GM12878 (cell line): Measurements from ENCODE around the gene CEP128. TPM values are rescaled to one million over a fixed set of nuclear protein-coding genes. Genes with fewer than 3 reads are reported as not detected.

Source experiments
- ATAC-seq: fragments of 200-7000 bp; cut with Tn5 transposase; 3 replicates; pipeline ENCODE4 v1.9.1; 2020; ENCODE audit warnings: mild to moderate bottlenecking, moderate library complexity
- BruUV-seq: library from RNA; stranded (reverse); fragments of 400-500 nt; replicated peaks from 2 replicates; lab custom pipeline; 2021; lab: Mats Ljungman, UMichigan
- CTCF ChIA-PET: fragments of 300-600 bp; sonication (Branson Sonifier 250); formaldehyde crosslinking; extraction: SDS; loops from one replicate; lab custom pipeline; 2021; ENCODE audit warnings: inconsistent platforms; lab: Yijun Ruan, JAX
- POLR2A ChIA-PET: fragments of 350-600 bp; formaldehyde crosslinking; extraction: SDS; loops from one replicate; lab custom pipeline; 2021; ENCODE audit warnings: inconsistent platforms; lab: Charles Lee
- RAD21 ChIA-PET: fragments of 300-600 bp; sonication (Branson Sonifier 250); formaldehyde crosslinking; loops from one replicate; lab custom pipeline; 2023; ENCODE audit warnings: antibody characterized with exemption; ENCODE audit not compliant: unreplicated experiment; lab: Charles Lee
- SMC1A ChIA-PET: fragments of 300-600 bp; sonication (Branson Sonifier 250); formaldehyde crosslinking; loops from one replicate; lab custom pipeline; 2023; ENCODE audit not compliant: unreplicated experiment, uncharacterized antibody; lab: Charles Lee
- DNase-seq: peaks from one replicate; pipeline ENCODE4 v3.0.0-alpha.2; 2011; ENCODE audit warnings: low read depth, low spot score
- FAIRE-seq: peaks from 3 replicates; lab custom pipeline; 2011; peaks lifted over from hg19 to GRCh38; lab: Jason Lieb, UNC
- H2AFZ ChIP-seq: 2 replicates; pipeline ENCODE4 v1.6.0; 2011; ENCODE audit warnings: low read depth, low read length, control low read depth; ENCODE audit not compliant: control insufficient read depth
- H3K27ac ChIP-seq: 2 replicates; pipeline ENCODE4 v1.5.1; 2011; ENCODE audit warnings: control low read depth; ENCODE audit not compliant: control insufficient read depth, insufficient read depth
- H3K27me3 ChIP-seq, 2 experiments: replicated peaks in 1 of 2; 2 replicates each; pipeline versions ENCODE4 v1.6.0 to v1.6.1; 2011; ENCODE audit warnings: low read length in 1 of 2; ENCODE audit not compliant: control insufficient read depth in 2 of 2, insufficient read depth in 2 of 2
- H3K36me3 ChIP-seq, 2 experiments: 2 replicates each; pipeline ENCODE4 v1.5.1; 2011; ENCODE audit warnings: low read length in 1 of 2; ENCODE audit not compliant: control insufficient read depth in 2 of 2, insufficient read depth in 2 of 2
- H3K4me1 ChIP-seq: 2 replicates; pipeline ENCODE4 v1.6.1; 2011; ENCODE audit warnings: mild to moderate bottlenecking, low read length, moderate library complexity, mixed read lengths; ENCODE audit not compliant: control insufficient read depth, insufficient read depth
- H3K4me2 ChIP-seq: 2 replicates; pipeline ENCODE4 v1.6.0; 2011; ENCODE audit warnings: control low read depth; ENCODE audit not compliant: control insufficient read depth, insufficient read depth
- H3K4me3 ChIP-seq: fragments of 200-600 bp; sonication (generic); 2 replicates; pipeline ENCODE4 v1.5.1; 2016
- H3K79me2 ChIP-seq: 2 replicates; pipeline ENCODE4 v1.6.0; 2011; ENCODE audit warnings: low read length; ENCODE audit not compliant: control insufficient read depth, insufficient read depth
- H3K9ac ChIP-seq: 2 replicates; pipeline ENCODE4 v1.8.0; 2011; ENCODE audit warnings: low read length, control low read depth, mixed read lengths; ENCODE audit not compliant: control insufficient read depth, insufficient read depth
- H3K9me3 ChIP-seq: replicated peaks from 3 replicates; pipeline ENCODE4 v1.5.1; 2011; ENCODE audit warnings: mild to moderate bottlenecking, low read length; ENCODE audit not compliant: control insufficient read depth, insufficient read depth
- H4K20me1 ChIP-seq: 2 replicates; pipeline ENCODE4 v1.6.0; 2011; ENCODE audit not compliant: control insufficient read depth, insufficient read depth
- BCL11A ChIP-seq: IDR thresholded peaks from 2 replicates; pipeline ENCODE4 v1.6.1; 2011; ENCODE audit warnings: low read depth, low read length
- EZH2 ChIP-seq: IDR thresholded peaks from 2 replicates; pipeline ENCODE4 v1.6.1; 2012; ENCODE audit warnings: low read depth, mild to moderate bottlenecking, control low read depth, inconsistent platforms, low read length, borderline replicate concordance; ENCODE audit not compliant: control insufficient read depth
- KAT2A ChIP-seq: conservative IDR thresholded peaks from 2 replicates; pipeline ENCODE4 v1.6.1; 2011; ENCODE audit warnings: low read depth, low read length; ENCODE audit not compliant: control insufficient read depth
- NR2C2 ChIP-seq: IDR thresholded peaks from 2 replicates; pipeline ENCODE4 v1.6.1; 2011; ENCODE audit warnings: borderline replicate concordance, low read depth; ENCODE audit not compliant: control insufficient read depth, insufficient read length
- POLR2A ChIP-seq: IDR thresholded peaks from 2 replicates; pipeline ENCODE4 v1.6.1; 2011; ENCODE audit warnings: low read depth, mild to moderate bottlenecking, low read length
- RUNX3 ChIP-seq: IDR thresholded peaks from 2 replicates; pipeline ENCODE4 v1.6.1; 2012; ENCODE audit warnings: low read length, inconsistent platforms
- ZBED1 ChIP-seq: IDR thresholded peaks from 2 replicates; pipeline ENCODE4 v1.6.1; 2016; ENCODE audit warnings: borderline replicate concordance
- WGBS: methylation state at CpG from one replicate; pipeline ENCODE4 v1.1.6; 2016; ENCODE audit warnings: low lambda C conversion rate; ENCODE audit not compliant: insufficient replicate concordance, insufficient coverage; ENCODE audit errors: missing lambda C conversion rate; 5-methylcytosine and 5-hydroxymethylcytosine counted together
- in situ Hi-C: fragments of 300-500 bp; cut with MboI; formaldehyde crosslinking; loops from 9 replicates; pipeline ENCODE4 v1.14.3; 2018; ENCODE audit warnings: mixed read lengths
- intact Hi-C: fragments of 100-400 bp; cut with micrococcal nuclease; formaldehyde crosslinking; loops from one replicate; pipeline ENCODE4 v1.14.2; 2022; ENCODE audit not compliant: unreplicated experiment
- polyA plus RNA-seq, 11 experiments: library from polyadenylated mRNA; depleted of rRNA in 4 of 11; unstranded in 6 of 11; stranded (reverse) in 5 of 11; fragments of >200 nt; fragmentation: Nextera tagmentation in 4 of 11; fragmentation: Illumina TruSeq in 1 of 11; extraction: Ambion mirVana in 4 of 11; extraction: Trizol in 1 of 11; gene quantifications; 1 replicate in 1 of 11; 2 replicates in 10 of 11; pipeline versions ENCODE4 v1.2.1 to v1.2.3, GENCODE V29; 2011 to 2016; ENCODE audit warnings: inconsistent platforms in 2 of 11, missing spikeins in 2 of 11, low read depth in 1 of 11
- total RNA-seq, 4 experiments: library from RNA; depleted of rRNA in 3 of 4; stranded (reverse); fragments of >200 nt in 3 of 4; fragmentation: Illumina TruSeq in 1 of 4; extraction: Trizol in 1 of 4; gene quantifications; 2 replicates each; pipeline versions ENCODE4 v1.2.1 to v1.2.3, GENCODE V29; 2013 to 2021
- TF ChIP-seq, protein P1 (sequence below), 3 experiments: IDR thresholded peaks in 2 of 3; conservative IDR thresholded peaks in 1 of 3; 2 replicates each; pipeline ENCODE4 v1.5.1; 2011; ENCODE audit warnings: low read depth in 3 of 3, low read length in 3 of 3, mild to moderate bottlenecking in 3 of 3, control low read depth in 2 of 3, moderate library complexity in 2 of 3, inconsistent platforms in 1 of 3, mixed read lengths in 1 of 3; ENCODE audit not compliant: control insufficient read depth in 2 of 3, insufficient read depth in 1 of 3; ENCODE audit errors: extremely low read depth in 1 of 3

Gene CEP128
- total and polyA plus RNA-seq, 10 of the 15 experiments (the other 5 are each of a cell fraction or from before 2014, with no cell fraction given): 1.1 to 6.7 (median 3.4) TPM

DNA sequence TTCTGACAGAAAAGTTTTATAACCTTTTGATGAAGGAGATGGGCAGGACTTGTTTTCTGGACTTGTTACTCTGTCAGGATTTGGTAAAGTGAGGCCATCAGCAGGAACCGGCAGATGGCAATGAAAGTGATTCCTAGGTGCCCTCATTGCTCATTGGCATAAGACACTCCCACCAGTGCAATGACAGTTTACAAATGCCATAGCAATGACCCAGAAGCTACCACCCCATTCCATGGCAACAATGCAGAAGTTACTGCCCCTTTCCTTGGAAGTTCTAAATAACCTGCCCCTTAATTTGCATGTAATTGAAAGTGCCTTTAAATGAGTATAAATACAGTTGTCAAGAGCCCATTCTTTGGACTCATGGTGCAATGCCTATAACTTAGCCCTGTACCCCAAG, 222.6 kb downstream of the CEP128 start:
- in situ Hi-C loops: no loop called here
- no peaks in the 10 kb centered on the region for H3K36me3 ChIP-seq
- no peaks in the 10 kb centered on the region for H3K9me3 ChIP-seq
- ATAC-seq (no peak), FAIRE-seq (no peak), DNase-seq (no peak)
- TF ChIP-seq EZH2 (no peak), BCL11A (no peak), NR2C2 (no peak), KAT2A (no peak), RUNX3 (no peak), POLR2A (no peak)
- intact Hi-C loops: no loop called here
- no peaks in the 10 kb centered on the region for H4K20me1 ChIP-seq
- 100% methylated on average over 1 of the region's 1 CpG for WGBS
- no peak overlapping the region for H3K4me2 ChIP-seq
- ChIA-PET SMC1A (no interaction called here), POLR2A (no interaction called here), RAD21 (no interaction called here), CTCF (no interaction called here)
- no peaks in the 10 kb centered on the region for H3K4me1 ChIP-seq
- no TSS peak for BruUV-seq
- no peak overlapping the region for H3K9ac ChIP-seq
- H3K27me3 ChIP-seq: no peaks in the 10 kb centered on the region
- H3K27ac ChIP-seq: no peak overlapping the region
- no peaks in the 10 kb centered on the region for H3K79me2 ChIP-seq
- H2AFZ ChIP-seq: no peak overlapping the region
- no peak overlapping the region for H3K4me3 ChIP-seq

DNA sequence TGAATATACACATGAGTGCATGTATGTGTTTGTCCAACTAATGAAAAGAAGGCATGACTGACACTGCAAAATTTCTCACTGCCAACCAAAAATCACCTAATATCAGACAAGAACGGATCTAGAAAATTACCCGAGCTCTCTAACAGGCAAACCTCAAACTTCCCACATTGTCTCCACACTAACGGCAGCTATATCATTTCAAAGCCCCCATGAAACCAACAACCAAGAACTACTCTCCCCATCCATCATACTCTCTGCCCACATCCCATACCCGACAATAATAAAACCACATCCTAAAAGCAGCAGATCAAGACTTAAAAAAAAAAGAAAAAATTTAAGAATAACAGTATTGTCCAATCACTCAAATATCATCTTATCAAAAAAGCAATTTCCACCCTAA, 227.1 kb downstream of the CEP128 start:
- DNase-seq (no peak), ATAC-seq (no peak), FAIRE-seq (peak; percentile 18)
- Histone ChIP-seq H3K4me3 (no peak overlapping the region), H3K4me1 (no peaks in the 10 kb centered on the region), H3K27me3 (no peaks in the 10 kb centered on the region), H3K79me2 (no peaks in the 10 kb centered on the region), H3K9me3 (no peaks in the 10 kb centered on the region), H4K20me1 (no peaks in the 10 kb centered on the region), H2AFZ (no peak overlapping the region), H3K36me3 (no peaks in the 10 kb centered on the region), H3K4me2 (no peak overlapping the region), H3K9ac (no peak overlapping the region), H3K27ac (no peak overlapping the region)
- POLR2A ChIA-PET: no interaction called here
- BruUV-seq: no TSS peak
- intact Hi-C loops: no loop called here
- TF ChIP-seq, protein P1, sequence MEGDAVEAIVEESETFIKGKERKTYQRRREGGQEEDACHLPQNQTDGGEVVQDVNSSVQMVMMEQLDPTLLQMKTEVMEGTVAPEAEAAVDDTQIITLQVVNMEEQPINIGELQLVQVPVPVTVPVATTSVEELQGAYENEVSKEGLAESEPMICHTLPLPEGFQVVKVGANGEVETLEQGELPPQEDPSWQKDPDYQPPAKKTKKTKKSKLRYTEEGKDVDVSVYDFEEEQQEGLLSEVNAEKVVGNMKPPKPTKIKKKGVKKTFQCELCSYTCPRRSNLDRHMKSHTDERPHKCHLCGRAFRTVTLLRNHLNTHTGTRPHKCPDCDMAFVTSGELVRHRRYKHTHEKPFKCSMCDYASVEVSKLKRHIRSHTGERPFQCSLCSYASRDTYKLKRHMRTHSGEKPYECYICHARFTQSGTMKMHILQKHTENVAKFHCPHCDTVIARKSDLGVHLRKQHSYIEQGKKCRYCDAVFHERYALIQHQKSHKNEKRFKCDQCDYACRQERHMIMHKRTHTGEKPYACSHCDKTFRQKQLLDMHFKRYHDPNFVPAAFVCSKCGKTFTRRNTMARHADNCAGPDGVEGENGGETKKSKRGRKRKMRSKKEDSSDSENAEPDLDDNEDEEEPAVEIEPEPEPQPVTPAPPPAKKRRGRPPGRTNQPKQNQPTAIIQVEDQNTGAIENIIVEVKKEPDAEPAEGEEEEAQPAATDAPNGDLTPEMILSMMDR (IDR thresholded peaks at IDR 0.05 in 2 of 3, conservative IDR thresholded peaks at IDR 0.05 in 1 of 3; ENCODE audit: control insufficient read depth in 2 of 3, extremely low read depth in 1 of 3, insufficient read depth in 1 of 3, low read depth in 3 of 3, low read length in 3 of 3): no peak
- no peak for TF ChIP-seq ZBED1
- CTCF ChIA-PET: no interaction called here
- RAD21 ChIA-PET: no interaction called here
- WGBS: 18% methylated on average over 4 of the region's 4 CpGs
- in situ Hi-C loops: no loop called here
- SMC1A ChIA-PET: no interaction called here
